GM18868 (cell line): ENCODE measurements around the gene GAB1.
A peak's percentile ranks its signal among the peaks of the same experiment; 100 is the strongest.

Experiments used
- ATAC-seq: cut with Tn5 transposase; IDR thresholded peaks from one replicate; pipeline ENCODE4 v1.9.1; 2021; ENCODE audit warnings: mild to moderate bottlenecking, moderate library complexity; ENCODE audit not compliant: unreplicated experiment

GAB1 gene

GRCh38 chr4:143357161-143357845, 20.6 kb downstream of the GAB1 start:
- no peak for ATAC-seq

- ATAC-seq = no peak
These were observed 21.7 kb downstream of the GAB1 start for GRCh38 chr4:143358419-143358818.

GRCh38 chr4:143358923-143359643, 22.4 kb downstream of the GAB1 start:
- ATAC-seq = peak; percentile 76

- peak; percentile 8 for ATAC-seq
These were observed 23.0 kb downstream of the GAB1 start for GRCh38 chr4:143359644-143360193.

GRCh38 chr4:143360838-143361625, 24.4 kb downstream of the GAB1 start:
- no peak for ATAC-seq

DNA sequence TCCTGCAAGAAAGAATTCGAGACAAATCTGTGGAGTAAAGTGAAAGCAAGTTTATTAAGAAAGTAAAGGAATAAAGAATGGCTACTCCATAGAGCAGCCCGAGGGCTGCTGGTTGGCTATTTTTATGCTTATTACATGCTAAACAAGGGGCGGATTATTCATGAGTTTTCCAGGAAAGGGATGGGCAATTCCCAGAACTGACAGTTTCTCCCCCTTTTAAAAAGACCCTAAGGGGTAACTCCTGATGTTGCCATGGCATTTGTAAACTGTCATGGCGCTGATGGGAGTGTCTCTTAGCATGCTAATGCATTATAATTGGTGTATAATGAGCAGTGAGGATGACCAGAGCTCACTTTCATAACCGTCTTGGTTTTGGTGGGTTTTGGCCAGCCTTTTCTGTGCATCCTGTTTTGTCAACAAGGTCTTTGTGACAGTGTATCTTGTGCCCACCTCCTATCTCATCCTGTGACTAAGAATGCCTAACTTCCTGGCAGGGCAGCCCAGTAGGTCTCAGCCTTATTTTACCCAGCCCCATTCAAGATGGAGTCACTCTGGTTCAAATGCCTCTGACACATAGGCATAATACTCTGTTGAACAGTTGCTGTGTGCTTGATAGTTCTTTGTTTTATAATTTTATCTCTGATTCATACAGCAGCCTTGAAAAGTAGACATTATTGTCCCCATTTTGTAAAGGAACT, 25.8 kb downstream of the GAB1 start:
- no peak for ATAC-seq

DNA sequence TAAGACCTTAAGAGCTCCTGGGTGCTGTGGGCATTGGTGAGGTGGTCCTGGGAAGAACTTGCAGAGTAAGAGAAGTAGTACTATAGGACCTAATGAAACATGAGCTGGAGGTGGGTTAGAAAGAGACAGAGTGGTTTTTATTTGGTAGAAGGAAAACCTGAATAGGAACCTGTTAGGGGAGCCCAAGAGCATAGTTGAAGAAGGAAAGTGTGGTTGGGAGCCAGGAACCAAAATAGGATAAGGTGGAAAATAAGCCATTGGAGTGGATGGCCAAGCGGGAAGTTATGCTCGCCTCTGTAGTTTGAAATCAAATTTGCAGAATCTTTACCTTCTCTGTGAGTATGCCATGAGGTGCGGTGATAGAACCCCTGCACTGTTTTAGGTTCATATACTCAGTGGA, 26.7 kb downstream of the GAB1 start:
- no peak for ATAC-seq

GRCh38 chr4:143364063-143364462, 27.4 kb downstream of the GAB1 start:
- no peak for ATAC-seq

- ATAC-seq = no peak
These were observed 31.2 kb downstream of the GAB1 start for GRCh38 chr4:143367863-143368262.

DNA sequence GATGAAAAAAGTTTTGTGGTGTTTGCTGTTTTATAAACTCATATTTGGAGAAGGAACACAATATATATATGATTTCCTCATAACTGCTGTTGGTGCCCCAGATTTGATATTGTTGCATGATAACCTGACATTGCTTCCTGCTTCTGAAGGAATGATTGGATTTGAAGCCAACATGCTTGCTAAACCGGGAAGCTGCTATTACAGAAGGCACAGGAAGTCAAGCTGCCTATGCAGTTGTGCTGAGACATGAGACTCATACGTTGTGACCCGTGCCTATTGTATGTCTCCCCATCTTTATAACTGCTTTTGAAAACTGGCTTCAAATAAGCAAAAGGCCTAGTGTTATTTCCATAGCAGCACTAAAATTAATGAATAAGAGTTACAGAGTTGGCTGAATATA, 32.9 kb downstream of the GAB1 start:
- no peak for ATAC-seq

- ATAC-seq = peak; percentile 79
These were observed 35.6 kb downstream of the GAB1 start for GRCh38 chr4:143372093-143372915.

- ATAC-seq = no peak
These were observed 37.6 kb downstream of the GAB1 start for GRCh38 chr4:143374255-143374654.

DNA sequence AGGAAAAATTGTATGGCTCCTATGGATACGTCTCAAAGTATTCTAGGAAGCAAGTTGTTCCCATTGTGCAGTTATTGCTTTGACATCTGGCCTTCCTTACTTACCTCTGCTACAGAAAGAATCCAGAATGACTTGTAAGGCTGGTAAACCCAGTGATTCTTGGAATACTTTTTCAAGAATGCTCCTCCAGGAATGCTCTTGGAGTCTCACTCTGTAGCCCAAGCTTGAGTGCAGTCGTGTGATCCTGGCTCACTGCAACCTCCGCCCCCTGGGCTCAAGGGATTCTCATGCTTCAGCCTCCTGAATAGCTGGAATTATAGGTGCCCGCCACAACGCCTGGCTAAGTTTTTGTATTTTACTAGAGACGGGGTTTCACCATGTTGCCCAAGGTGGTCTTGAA, 38.1 kb downstream of the GAB1 start:
- no peak for ATAC-seq

GRCh38 chr4:143375326-143376073, 38.8 kb downstream of the GAB1 start:
- ATAC-seq = peak; percentile 48

DNA sequence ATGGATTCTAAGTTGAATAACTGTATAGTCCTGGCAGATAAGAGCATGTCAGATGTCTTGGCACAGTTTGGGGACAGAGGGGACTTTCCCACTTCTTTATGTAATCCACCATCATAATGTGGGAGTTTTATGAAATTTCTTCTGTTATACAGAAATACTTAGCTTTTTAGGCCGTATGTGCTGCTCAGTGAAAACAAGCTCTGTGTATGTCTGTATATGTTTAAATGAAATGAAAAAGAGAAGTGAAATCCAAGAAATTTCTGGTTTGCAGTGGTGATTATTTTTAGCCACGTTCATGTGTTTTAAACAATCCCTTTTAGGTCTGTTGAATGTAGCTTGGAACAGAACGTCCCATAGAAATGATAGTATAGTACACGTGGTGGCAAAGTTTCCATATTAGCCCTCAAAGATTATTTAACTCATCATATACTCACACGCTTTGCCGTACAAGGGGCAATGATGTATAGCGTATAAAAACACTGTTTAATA, 41.0 kb downstream of the GAB1 start:
- peak; percentile 64 for ATAC-seq

GRCh38 chr4:143380629-143381028, 44.0 kb downstream of the GAB1 start:
- ATAC-seq = no peak

DNA sequence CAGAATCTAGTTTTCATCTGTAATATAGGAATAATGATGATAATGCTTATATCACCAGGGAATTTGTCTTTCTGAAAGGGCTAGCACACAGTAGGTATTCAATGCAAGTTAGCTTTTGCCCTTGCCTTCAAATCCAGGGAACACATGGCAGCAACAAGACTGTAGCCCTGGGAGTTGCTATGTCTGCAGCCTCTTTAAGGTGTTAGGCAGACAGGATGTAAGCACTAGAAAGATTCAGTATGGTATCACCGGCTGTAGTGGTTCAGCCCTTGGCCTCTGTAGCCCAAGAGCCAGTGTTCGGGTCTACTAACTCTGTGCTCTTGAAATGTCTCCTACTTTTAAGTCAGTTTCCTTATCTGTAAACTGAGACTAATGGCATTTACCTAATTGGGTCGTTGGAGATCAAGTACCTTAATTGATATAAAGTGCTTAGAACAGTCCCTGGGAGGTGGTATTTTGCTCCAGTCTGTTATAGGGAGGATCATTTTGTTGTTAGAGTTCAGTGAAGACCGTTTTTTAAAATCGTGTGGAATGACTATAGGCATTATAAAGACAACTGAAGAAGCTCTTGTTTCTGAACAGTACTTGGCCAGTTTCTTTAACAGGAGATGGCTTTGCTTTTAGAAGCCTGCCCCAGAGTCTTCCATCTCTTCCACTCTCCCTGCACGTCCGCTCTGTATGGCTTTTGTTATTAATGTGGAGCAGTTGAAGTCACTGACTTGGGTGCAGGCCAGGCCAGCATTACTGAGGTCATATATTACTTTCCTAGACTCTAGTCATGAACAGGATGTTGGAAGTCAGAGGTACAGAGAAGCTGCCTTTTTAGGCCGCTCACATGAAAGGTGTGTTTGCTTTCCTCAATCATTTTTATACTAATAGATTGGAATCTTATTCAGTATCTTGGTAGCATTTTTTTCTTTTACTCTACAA, 44.8 kb downstream of the GAB1 start:
- ATAC-seq = peak; percentile 48

GRCh38 chr4:143382596-143382995, 45.9 kb downstream of the GAB1 start:
- ATAC-seq = no peak
